Measurements from ENCODE around the gene SMAGP.

The SMAGP gene

DNA sequence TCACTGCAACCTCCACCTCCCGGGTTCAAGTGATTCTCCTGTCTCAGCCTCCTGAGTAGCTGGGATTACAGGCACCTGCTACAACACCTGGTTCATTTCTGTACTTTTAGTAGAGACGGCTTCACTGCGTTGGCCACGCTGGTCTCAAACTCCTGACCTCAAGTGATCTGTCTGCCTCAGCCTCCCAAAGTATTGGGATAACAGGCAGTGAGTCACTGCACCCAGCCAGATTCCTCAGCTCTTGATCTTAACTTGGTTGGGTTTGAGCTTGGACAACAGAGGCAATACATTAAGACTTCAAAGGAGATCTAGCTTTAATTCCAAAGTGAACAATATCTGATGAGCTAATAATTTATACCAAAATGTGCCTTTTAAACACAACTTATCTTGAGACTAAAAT lies 25.9 kb downstream of the SMAGP start:
- no peak overlapping the region for H4K8ac ChIP-seq (ENCODE audit: low read depth, low read length)
- H3K14ac ChIP-seq (ENCODE audit: low read length), result no peak overlapping the region
- H3K4me2 ChIP-seq (ENCODE audit: insufficient read depth, low read length, poor library complexity, severe bottlenecking), result no peak overlapping the region
- DNase-seq (ENCODE audit: low spot score), result no peak
- H3K9me3 ChIP-seq (replicated peaks in 1 of 2; ENCODE audit: control insufficient read depth in 2 of 2, insufficient read depth in 1 of 2, low read depth in 1 of 2, low read length in 2 of 2), result peaks cover 0 to 1% of the 10 kb centered on the region in 2 donors
- H3K27me3 ChIP-seq (ENCODE audit: control insufficient read depth in 3 of 3, insufficient read depth in 3 of 3, low read depth in 1 of 3, low read length in 3 of 3), result no peaks in the 10 kb centered on the region
- H2BK12ac ChIP-seq (ENCODE audit: low read length), result no peak overlapping the region
- H3K36me3 ChIP-seq (replicated peaks in 1 of 2; ENCODE audit: control insufficient read depth in 2 of 2, insufficient read depth in 2 of 2, low read length in 2 of 2), result peaks cover 22 to 51% of the 10 kb centered on the region in 2 donors
- H2BK15ac ChIP-seq (ENCODE audit: low read length), result no peak overlapping the region
- peaks cover 5 to 11% of the 10 kb centered on the region in 2 donors for H3K4me1 ChIP-seq (ENCODE audit: control insufficient read depth in 2 of 2, insufficient read depth in 1 of 2, low read depth in 1 of 2, low read length in 2 of 2)
- H4K91ac ChIP-seq (ENCODE audit: low read depth, low read length, poor library complexity), result no peak overlapping the region
- no peak overlapping the region for H3K4ac ChIP-seq (ENCODE audit: low read length)
- WGBS, 2 donors (ENCODE audit: extremely low coverage in 2 of 2, insufficient read length in 2 of 2, insufficient replicate concordance in 1 of 2), result no CpG with 5 or more reads among the region's 4 CpGs
- H3K23ac ChIP-seq (ENCODE audit: low read depth, low read length, poor library complexity), result no peak overlapping the region
- no peak overlapping the region for H3K9ac ChIP-seq (ENCODE audit: low read depth, low read length, poor library complexity)
- no peak overlapping the region for H3K18ac ChIP-seq (ENCODE audit: low read length)
- H3K4me3 ChIP-seq (ENCODE audit: low read length in 2 of 2), result no peak overlapping the region
- H3K27ac ChIP-seq (replicated peaks; ENCODE audit: low read length), result no peak overlapping the region
- no peak overlapping the region for H2AFZ ChIP-seq (ENCODE audit: low read length)
- no peak overlapping the region for H2BK120ac ChIP-seq (ENCODE audit: low read depth, low read length)
- no peak overlapping the region for H2AK5ac ChIP-seq (ENCODE audit: low read depth, low read length)
- peaks cover 5% of the 10 kb centered on the region for H3K79me1 ChIP-seq (ENCODE audit: low read depth, low read length)
- H2BK5ac ChIP-seq (ENCODE audit: low read length), result no peak overlapping the region

DNA sequence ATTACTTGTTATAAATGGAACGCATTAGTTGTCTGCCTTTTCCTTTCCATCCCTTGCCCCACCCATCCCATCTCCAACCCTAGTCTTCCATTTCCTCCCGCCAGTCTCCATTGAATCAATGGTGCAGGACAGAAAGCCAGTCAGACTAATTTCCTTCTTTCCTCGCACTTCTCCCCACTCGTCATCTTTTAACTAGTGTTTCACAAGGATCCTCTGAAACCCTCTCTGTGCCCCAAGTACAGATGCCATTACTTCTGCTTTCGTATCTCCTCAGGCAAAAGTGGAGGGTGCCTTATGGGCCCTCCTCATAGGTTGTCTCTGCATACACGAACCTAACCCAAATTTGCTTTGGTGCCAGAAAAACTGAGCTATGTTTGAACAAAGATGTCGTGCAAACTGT lies 27.3 kb downstream of the SMAGP start:
- WGBS, 2 donors (ENCODE audit: extremely low coverage in 2 of 2, insufficient read length in 2 of 2, insufficient replicate concordance in 1 of 2), result no CpG with 5 or more reads among the region's 7 CpGs
- no peak overlapping the region for H2BK120ac ChIP-seq (ENCODE audit: low read depth, low read length)
- no peak overlapping the region for H2BK12ac ChIP-seq (ENCODE audit: low read length)
- H3K27me3 ChIP-seq (ENCODE audit: control insufficient read depth in 3 of 3, insufficient read depth in 3 of 3, low read depth in 1 of 3, low read length in 3 of 3), result no peaks in the 10 kb centered on the region
- H2BK5ac ChIP-seq (ENCODE audit: low read length), result no peak overlapping the region
- no peak overlapping the region for H3K18ac ChIP-seq (ENCODE audit: low read length)
- H2BK15ac ChIP-seq (ENCODE audit: low read length), result no peak overlapping the region
- H3K4me3 ChIP-seq (ENCODE audit: low read length in 2 of 2), result no peak overlapping the region
- no peak overlapping the region for H2AK5ac ChIP-seq (ENCODE audit: low read depth, low read length)
- no peak overlapping the region for H4K91ac ChIP-seq (ENCODE audit: low read depth, low read length, poor library complexity)
- peaks cover 3% of the 10 kb centered on the region for H3K79me1 ChIP-seq (ENCODE audit: low read depth, low read length)
- H4K8ac ChIP-seq (ENCODE audit: low read depth, low read length), result no peak overlapping the region
- H3K4me2 ChIP-seq (ENCODE audit: insufficient read depth, low read length, poor library complexity, severe bottlenecking), result no peak overlapping the region
- H3K36me3 ChIP-seq (replicated peaks in 1 of 2; ENCODE audit: control insufficient read depth in 2 of 2, insufficient read depth in 2 of 2, low read length in 2 of 2), result peaks cover 22 to 51% of the 10 kb centered on the region in 2 donors
- H3K23ac ChIP-seq (ENCODE audit: low read depth, low read length, poor library complexity), result no peak overlapping the region
- H3K27ac ChIP-seq (replicated peaks; ENCODE audit: low read length), result no peak overlapping the region
- DNase-seq (ENCODE audit: low spot score), result no peak
- no peak overlapping the region for H3K14ac ChIP-seq (ENCODE audit: low read length)
- peaks cover 0 to 1% of the 10 kb centered on the region in 2 donors for H3K9me3 ChIP-seq (replicated peaks in 1 of 2; ENCODE audit: control insufficient read depth in 2 of 2, insufficient read depth in 1 of 2, low read depth in 1 of 2, low read length in 2 of 2)
- H3K4ac ChIP-seq (ENCODE audit: low read length), result no peak overlapping the region
- H2AFZ ChIP-seq (ENCODE audit: low read length), result no peak overlapping the region
- no peak overlapping the region for H3K9ac ChIP-seq (ENCODE audit: low read depth, low read length, poor library complexity)
- H3K4me1 ChIP-seq (ENCODE audit: control insufficient read depth in 2 of 2, insufficient read depth in 1 of 2, low read depth in 1 of 2, low read length in 2 of 2), result peaks cover 7 to 13% of the 10 kb centered on the region in 2 donors

DNA sequence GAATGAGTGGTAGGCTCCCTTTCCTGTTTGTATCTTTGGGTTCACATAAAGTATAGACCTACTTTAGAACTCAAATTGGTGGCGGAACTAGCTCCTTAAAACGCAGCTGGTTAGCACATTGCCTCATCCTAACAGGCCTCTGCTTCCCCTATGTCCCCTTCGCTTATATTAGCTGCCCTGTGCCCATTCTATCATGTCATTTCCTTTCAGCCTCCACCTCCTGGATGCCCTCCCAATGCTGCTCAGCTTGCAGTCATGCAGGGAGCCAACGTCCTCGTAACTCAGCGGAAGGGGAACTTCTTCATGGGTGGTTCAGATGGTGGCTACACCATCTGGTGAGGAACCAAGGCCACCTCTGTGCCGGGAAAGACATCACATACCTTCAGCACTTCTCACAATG lies 28.1 kb downstream of the SMAGP start:
- Histone ChIP-seq H3K27ac (replicated peaks; ENCODE audit: low read length) (no peak overlapping the region), H2AK5ac (ENCODE audit: low read depth, low read length) (no peak overlapping the region), H3K36me3 (replicated peaks in 1 of 2; ENCODE audit: control insufficient read depth in 2 of 2, insufficient read depth in 2 of 2, low read length in 2 of 2) (peaks cover 22 to 51% of the 10 kb centered on the region in 2 donors), H3K4me1 (ENCODE audit: control insufficient read depth in 2 of 2, insufficient read depth in 1 of 2, low read depth in 1 of 2, low read length in 2 of 2) (peaks cover 6 to 7% of the 10 kb centered on the region in 2 donors), H3K79me1 (ENCODE audit: low read depth, low read length) (peaks cover 3% of the 10 kb centered on the region), H2AFZ (ENCODE audit: low read length) (no peak overlapping the region), H2BK15ac (ENCODE audit: low read length) (no peak overlapping the region), H3K23ac (ENCODE audit: low read depth, low read length, poor library complexity) (no peak overlapping the region), H3K18ac (ENCODE audit: low read length) (no peak overlapping the region), H2BK5ac (ENCODE audit: low read length) (no peak overlapping the region), H2BK12ac (ENCODE audit: low read length) (no peak overlapping the region), H3K27me3 (ENCODE audit: control insufficient read depth in 3 of 3, insufficient read depth in 3 of 3, low read depth in 1 of 3, low read length in 3 of 3) (no peaks in the 10 kb centered on the region), H3K14ac (ENCODE audit: low read length) (no peak overlapping the region), H3K4ac (ENCODE audit: low read length) (no peak overlapping the region), H3K9me3 (replicated peaks in 1 of 2; ENCODE audit: control insufficient read depth in 2 of 2, insufficient read depth in 1 of 2, low read depth in 1 of 2, low read length in 2 of 2) (peaks cover 0 to 1% of the 10 kb centered on the region in 2 donors), H4K8ac (ENCODE audit: low read depth, low read length) (no peak overlapping the region), H2BK120ac (ENCODE audit: low read depth, low read length) (no peak overlapping the region), H3K4me3 (ENCODE audit: low read length in 2 of 2) (no peak overlapping the region), H4K91ac (ENCODE audit: low read depth, low read length, poor library complexity) (no peak overlapping the region), H3K9ac (ENCODE audit: low read depth, low read length, poor library complexity) (no peak overlapping the region), H3K4me2 (ENCODE audit: insufficient read depth, low read length, poor library complexity, severe bottlenecking) (no peak overlapping the region)
- no peak for DNase-seq (ENCODE audit: low spot score)
- no CpG with 5 or more reads among the region's 7 CpGs for WGBS, 2 donors (ENCODE audit: extremely low coverage in 2 of 2, insufficient read length in 2 of 2, insufficient replicate concordance in 1 of 2)

DNA sequence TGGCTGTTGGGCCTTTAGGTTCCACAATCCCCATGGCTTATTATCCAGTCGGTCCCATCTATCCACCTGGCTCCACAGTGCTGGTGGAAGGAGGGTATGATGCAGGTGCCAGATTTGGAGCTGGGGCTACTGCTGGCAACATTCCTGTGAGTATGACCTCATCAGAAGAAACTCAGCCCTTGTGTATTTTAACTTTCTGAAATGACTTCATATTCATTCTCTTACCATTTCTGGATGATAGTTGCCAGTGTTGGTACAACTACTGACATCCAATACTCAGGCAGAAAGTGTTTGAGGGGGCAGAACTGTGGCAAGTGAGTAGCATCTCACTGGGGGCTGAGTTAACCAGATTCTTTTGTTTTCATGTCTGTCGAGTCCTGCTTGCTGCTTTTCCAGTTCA lies 29.2 kb downstream of the SMAGP start:
- no peak overlapping the region for H3K4me2 ChIP-seq (ENCODE audit: insufficient read depth, low read length, poor library complexity, severe bottlenecking)
- H2AK5ac ChIP-seq (ENCODE audit: low read depth, low read length), result no peak overlapping the region
- no peak overlapping the region for H3K18ac ChIP-seq (ENCODE audit: low read length)
- peaks cover 22 to 51% of the 10 kb centered on the region in 2 donors for H3K36me3 ChIP-seq (replicated peaks in 1 of 2; ENCODE audit: control insufficient read depth in 2 of 2, insufficient read depth in 2 of 2, low read length in 2 of 2)
- H4K8ac ChIP-seq (ENCODE audit: low read depth, low read length), result no peak overlapping the region
- H3K9me3 ChIP-seq (replicated peaks in 1 of 2; ENCODE audit: control insufficient read depth in 2 of 2, insufficient read depth in 1 of 2, low read depth in 1 of 2, low read length in 2 of 2), result peaks cover 0 to 1% of the 10 kb centered on the region in 2 donors
- H2BK120ac ChIP-seq (ENCODE audit: low read depth, low read length), result no peak overlapping the region
- no peak overlapping the region for H2AFZ ChIP-seq (ENCODE audit: low read length)
- no CpG with 5 or more reads among the region's 2 CpGs for WGBS, 2 donors (ENCODE audit: extremely low coverage in 2 of 2, insufficient read length in 2 of 2, insufficient replicate concordance in 1 of 2)
- no peak overlapping the region for H3K4me3 ChIP-seq (ENCODE audit: low read length in 2 of 2)
- DNase-seq (ENCODE audit: low spot score), result no peak
- H3K27ac ChIP-seq (replicated peaks; ENCODE audit: low read length), result no peak overlapping the region
- peaks cover 5 to 6% of the 10 kb centered on the region in 2 donors for H3K4me1 ChIP-seq (ENCODE audit: control insufficient read depth in 2 of 2, insufficient read depth in 1 of 2, low read depth in 1 of 2, low read length in 2 of 2)
- H2BK5ac ChIP-seq (ENCODE audit: low read length), result no peak overlapping the region
- H3K4ac ChIP-seq (ENCODE audit: low read length), result no peak overlapping the region
- no peak overlapping the region for H4K91ac ChIP-seq (ENCODE audit: low read depth, low read length, poor library complexity)
- no peaks in the 10 kb centered on the region for H3K27me3 ChIP-seq (ENCODE audit: control insufficient read depth in 3 of 3, insufficient read depth in 3 of 3, low read depth in 1 of 3, low read length in 3 of 3)
- H3K9ac ChIP-seq (ENCODE audit: low read depth, low read length, poor library complexity), result no peak overlapping the region
- H2BK15ac ChIP-seq (ENCODE audit: low read length), result no peak overlapping the region
- peaks cover 3% of the 10 kb centered on the region for H3K79me1 ChIP-seq (ENCODE audit: low read depth, low read length)
- H2BK12ac ChIP-seq (ENCODE audit: low read length), result no peak overlapping the region
- no peak overlapping the region for H3K23ac ChIP-seq (ENCODE audit: low read depth, low read length, poor library complexity)
- no peak overlapping the region for H3K14ac ChIP-seq (ENCODE audit: low read length)

Data from neuronal stem cell (in vitro differentiated cells).